HG03571 (cell line): ENCODE measurements around the gene LAMTOR2.

ENCODE experiments used
- ATAC-seq: cut with Tn5 transposase; IDR thresholded peaks from one replicate; pipeline ENCODE4 v1.9.1; 2021; ENCODE audit not compliant: unreplicated experiment

The LAMTOR2 gene

GRCh38 chr1:156074661-156075060, 20.1 kb downstream of the LAMTOR2 start:
- ATAC-seq: no peak

DNA sequence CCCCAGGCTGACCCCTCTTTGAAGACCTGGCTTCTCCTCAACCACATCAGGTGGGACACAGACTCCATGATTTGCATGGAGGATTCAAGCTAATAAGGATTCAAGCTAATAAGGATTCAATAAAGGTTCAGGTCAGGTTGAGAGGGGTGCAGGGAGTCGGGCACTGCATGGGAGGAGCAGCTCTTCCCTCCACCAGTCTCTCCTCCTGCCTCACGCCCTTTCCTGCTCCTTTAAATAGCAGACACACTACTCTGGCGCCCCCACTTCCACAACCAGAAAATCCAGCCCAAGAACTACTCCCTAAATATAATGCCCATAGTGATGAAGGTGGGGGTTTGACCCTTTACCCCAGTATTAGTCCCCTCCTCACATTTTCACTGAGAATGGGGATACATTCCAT, 20.6 kb downstream of the LAMTOR2 start:
- ATAC-seq: no peak

GRCh38 chr1:156075775-156076204, 21.2 kb downstream of the LAMTOR2 start:
- no peak for ATAC-seq

DNA sequence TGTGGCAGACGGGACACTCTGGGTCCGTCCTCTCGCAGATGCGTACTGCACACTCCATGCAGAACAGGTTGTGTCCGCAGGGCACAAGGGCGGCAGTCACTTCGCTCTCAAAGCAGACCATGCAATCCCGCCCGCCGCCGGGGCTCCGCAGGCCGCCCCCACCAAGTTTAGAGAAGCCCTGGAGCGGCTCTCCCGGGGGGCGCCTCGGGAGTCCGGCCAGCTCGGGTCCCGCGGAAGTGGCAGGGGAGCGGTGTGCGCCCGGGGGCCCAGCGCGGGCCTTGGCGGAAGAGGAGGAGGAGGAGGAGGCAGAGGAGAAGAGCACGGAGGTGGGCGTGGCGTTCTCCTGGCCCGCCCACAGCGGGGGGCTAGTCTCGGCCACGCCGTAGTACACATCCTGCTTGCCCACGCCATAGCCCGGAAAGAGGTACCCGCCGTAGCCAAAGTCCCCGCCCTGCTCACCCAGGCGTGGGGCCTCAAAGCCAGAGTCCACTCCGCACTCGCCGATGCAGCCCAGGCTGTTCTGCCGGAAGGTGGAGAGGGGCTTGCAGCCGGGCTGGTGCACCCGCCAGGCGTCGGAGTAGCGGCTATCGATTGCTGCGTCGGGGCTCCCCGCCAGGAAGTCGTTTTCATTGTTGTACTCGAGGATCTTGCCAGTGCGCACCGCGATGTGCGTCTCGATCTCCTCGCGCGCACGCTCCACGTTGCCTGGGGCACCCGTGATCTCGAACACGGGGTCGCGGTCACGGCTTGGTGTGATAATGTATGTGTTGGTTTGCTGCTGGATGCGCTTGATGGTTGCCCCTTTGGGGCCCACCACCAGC, 22.2 kb downstream of the LAMTOR2 start:
- no peak for ATAC-seq

GRCh38 chr1:156077430-156077760, 22.8 kb downstream of the LAMTOR2 start:
- no peak for ATAC-seq

DNA sequence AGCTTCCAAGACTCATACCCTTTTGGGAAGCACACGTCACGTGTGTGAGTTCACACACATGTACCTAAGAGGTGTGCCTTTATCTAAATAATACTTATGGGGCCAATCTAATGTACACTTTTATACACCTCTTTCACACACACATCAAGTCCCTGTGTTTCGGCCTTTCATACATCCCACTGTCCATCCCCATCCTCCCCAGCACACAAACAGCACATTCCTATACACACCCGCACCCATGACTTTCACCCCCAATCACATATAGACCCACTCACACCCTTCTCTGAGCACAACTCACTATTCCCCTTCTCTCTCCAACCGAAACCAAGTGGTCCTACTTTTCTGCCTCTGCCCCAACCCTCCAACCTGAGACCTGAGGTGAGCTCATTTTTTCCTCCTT, 24.1 kb downstream of the LAMTOR2 start:
- no peak for ATAC-seq

GRCh38 chr1:156079762-156080161, 25.2 kb downstream of the LAMTOR2 start:
- ATAC-seq: no peak

- ATAC-seq: no peak
These were observed 25.8 kb downstream of the LAMTOR2 start for GRCh38 chr1:156080241-156080862.

DNA sequence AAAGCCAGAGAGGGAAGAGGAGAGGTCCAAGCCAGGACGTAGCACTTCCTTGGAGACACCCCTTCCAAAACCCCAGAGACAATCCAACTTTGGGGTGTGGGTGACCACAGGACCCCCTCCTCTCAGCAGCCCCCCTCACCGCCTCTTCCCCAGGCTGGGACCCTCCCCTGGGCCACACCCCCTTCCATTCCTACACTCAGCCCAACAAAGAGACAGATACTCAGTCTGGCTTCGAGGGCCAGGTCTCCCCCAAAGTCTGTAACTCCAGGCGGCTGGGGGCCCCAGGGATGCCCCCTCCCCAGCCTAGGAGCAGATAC, 26.2 kb downstream of the LAMTOR2 start:
- ATAC-seq: no peak

DNA sequence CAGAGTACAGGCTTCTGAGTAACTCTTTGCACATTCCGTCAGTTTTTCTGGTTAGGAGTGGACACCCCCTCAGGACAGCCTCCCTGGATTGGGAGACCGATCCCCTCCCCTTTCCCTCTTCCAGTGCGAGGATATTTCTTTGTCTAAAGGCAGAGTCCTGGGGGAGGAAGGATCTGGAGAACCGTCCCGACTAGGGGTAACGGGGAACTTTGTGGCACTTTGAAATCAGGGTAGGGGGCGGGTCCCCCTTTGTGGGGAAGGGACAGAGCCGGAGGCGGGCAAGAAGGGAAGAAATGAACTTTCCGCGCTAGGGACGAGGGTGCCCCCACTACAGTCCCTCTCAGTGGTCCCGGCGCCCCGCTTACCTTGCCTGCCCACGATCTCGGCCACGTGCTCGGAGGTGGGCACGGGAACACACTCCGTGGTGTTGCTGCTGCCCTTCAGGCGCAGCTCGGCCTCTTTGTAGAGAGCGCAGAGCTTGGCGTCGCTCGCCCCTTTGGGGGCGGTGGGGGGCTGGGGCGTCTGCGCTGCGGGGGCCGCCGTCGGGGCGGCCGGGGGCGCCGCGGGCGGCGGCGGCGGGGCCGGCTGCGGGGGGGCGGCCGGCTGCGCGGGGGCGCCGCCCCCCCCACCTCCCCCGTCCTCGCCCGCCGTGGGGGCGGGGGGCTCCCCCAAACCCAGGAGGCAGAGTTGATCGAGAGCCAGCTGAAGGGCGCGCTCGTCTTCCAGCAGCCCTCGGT, 26.8 kb downstream of the LAMTOR2 start:
- ATAC-seq: no peak

- ATAC-seq: no peak
These were observed 27.3 kb downstream of the LAMTOR2 start for GRCh38 chr1:156081917-156082308.

DNA sequence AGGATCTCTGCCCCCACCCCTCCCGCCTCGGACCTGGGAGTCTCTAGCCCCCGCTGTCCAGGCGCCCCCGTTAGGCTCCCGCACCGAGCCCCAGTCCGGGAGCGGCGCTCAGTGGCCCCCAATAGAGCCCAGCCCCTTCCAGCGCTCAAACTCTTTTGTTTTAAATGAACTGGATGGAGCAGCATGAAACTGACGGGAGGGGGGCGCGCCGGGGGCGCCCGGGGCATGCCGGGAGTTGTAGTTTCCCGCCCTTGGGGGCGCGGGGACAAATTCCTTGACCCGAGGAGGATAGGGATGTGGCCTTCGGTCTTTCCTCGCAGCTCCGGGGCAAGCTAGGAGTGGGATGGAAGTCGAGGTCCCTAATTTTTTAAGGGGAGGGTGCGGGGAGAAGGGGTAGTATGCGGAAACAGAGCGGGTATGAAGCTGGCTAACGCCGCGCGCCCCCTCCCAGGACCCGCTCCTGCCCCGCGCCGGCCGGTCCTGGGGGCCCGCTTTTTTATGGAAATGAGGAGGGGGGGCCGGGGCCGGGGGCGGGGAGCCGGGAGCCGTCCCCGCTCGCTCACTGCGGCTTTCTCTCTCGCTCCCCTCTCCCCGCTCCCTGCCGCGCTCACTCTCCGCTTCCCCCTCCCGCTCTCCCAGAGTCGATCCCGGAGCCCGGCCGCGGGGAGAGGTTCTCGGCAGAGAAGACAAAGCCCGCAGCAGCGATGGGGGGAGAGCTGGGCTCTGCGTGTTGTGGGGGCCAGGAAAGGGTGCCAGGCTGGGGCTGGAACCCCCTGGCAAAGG, 27.9 kb downstream of the LAMTOR2 start, which contains the start of gene MEX3A:
Gene MEX3A (minus strand): TSS at position 157 of the 783 bp plus-strand sequence. CDS start 467 bp downstream, outside the sequence.
- ATAC-seq: no peak

GRCh38 chr1:156083800-156084790, 29.5 kb downstream of the LAMTOR2 start:
- no peak for ATAC-seq

- no peak for ATAC-seq
These were observed 31.7 kb downstream of the LAMTOR2 start for GRCh38 chr1:156086256-156086662.

- ATAC-seq: no peak
These were observed 35.1 kb downstream of the LAMTOR2 start for GRCh38 chr1:156089704-156090103.

DNA sequence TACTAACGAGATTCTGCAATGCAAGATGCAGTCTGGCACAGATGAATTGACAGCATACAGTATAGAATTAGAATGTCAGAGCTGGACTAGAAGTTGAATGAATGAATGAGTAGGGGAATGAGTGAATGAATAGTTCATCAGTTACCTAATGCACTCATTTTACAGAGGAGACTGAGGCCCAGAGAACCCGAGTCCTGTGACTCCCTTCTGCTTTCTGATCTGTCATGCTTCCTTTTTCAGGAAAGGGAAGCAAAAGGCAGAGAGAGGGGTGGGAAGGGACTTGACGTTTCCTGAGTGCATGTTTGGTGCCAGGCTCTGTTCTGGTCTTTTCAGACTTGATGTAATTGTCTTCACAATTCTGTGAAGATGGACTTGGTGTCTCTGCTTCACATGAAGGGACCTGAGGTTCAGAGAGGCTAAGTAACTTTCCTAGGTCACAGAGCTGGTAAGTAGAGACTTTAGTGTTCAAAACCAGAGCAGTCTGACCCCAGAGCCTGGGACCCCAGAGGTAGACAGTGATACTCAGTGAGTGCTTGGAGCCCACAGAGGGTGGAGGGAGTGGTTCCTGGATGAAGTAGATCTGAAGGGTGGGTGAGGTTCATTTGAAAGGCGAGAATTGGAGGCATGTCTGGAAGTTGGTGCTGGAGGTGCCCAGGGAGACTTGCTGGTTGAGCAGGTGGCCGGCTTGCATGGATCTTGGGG, 35.7 kb downstream of the LAMTOR2 start:
- ATAC-seq: no peak

- ATAC-seq: no peak
These were observed 36.2 kb downstream of the LAMTOR2 start for GRCh38 chr1:156090840-156091188.

- no peak for ATAC-seq
These were observed 37.0 kb downstream of the LAMTOR2 start for GRCh38 chr1:156091610-156092009.

- ATAC-seq: no peak
These were observed 41.4 kb downstream of the LAMTOR2 start for GRCh38 chr1:156095906-156096508.
